Tibial nerve (tissue), 4 donors: ENCODE measurements around the gene SMOC1.

ENCODE experiments used
- EP300 ChIP-seq, 2 donors: sonication (generic); formaldehyde crosslinking; IDR thresholded peaks; one replicate each; pipeline ENCODE4 v1.6.1; 2017; ENCODE audit warnings: antibody characterized with exemption in 2 of 2, mild to moderate bottlenecking in 1 of 2
- POLR2A ChIP-seq, 2 donors: fragments of 450-650 bp; IDR thresholded peaks; one replicate each; pipeline ENCODE4 v1.6.1; 2017; ENCODE audit warnings: antibody characterized with exemption in 2 of 2, mild to moderate bottlenecking in 2 of 2, moderate library complexity in 2 of 2
- TF ChIP-seq, protein P1 (sequence below), 5 experiments: fragments of 200-600 bp in 3 of 5; fragments of 450-650 bp in 2 of 5; sonication (generic) in 3 of 5; IDR thresholded peaks; one replicate each; pipeline ENCODE4 v1.5.1; 2016 to 2019; ENCODE audit warnings: antibody characterized with exemption in 5 of 5, mild to moderate bottlenecking in 3 of 5, moderate library complexity in 2 of 5

DNA sequence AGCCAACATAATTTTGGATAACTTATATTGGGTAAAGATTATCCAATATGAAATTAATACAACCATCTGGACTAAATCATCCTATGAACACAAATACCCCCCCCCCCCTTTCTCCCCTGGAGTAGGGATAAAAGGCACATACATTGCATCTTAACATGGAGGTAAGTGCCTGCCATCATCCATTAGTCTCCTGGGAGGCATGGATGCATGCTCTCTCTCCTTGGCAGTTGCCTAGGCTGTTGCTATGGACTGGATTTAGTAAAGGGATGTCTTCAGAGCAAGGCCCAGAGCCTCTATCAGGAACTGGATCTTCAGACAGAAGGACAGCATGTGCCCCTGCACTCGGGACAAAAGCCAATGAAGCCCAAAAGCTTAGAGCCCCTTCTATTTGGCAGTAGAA, 40.6 kb downstream of the SMOC1 start:
- TF ChIP-seq, protein P1, sequence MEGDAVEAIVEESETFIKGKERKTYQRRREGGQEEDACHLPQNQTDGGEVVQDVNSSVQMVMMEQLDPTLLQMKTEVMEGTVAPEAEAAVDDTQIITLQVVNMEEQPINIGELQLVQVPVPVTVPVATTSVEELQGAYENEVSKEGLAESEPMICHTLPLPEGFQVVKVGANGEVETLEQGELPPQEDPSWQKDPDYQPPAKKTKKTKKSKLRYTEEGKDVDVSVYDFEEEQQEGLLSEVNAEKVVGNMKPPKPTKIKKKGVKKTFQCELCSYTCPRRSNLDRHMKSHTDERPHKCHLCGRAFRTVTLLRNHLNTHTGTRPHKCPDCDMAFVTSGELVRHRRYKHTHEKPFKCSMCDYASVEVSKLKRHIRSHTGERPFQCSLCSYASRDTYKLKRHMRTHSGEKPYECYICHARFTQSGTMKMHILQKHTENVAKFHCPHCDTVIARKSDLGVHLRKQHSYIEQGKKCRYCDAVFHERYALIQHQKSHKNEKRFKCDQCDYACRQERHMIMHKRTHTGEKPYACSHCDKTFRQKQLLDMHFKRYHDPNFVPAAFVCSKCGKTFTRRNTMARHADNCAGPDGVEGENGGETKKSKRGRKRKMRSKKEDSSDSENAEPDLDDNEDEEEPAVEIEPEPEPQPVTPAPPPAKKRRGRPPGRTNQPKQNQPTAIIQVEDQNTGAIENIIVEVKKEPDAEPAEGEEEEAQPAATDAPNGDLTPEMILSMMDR (IDR thresholded peaks at IDR 0.05) = no peak
- no peak for TF ChIP-seq POLR2A (IDR thresholded peaks at IDR 0.05)
- no peak for TF ChIP-seq EP300 (IDR thresholded peaks at IDR 0.05)
